Calu3 (cell line): Measurements from ENCODE around the gene EPO. TPM values are rescaled to one million over a fixed set of nuclear protein-coding genes. Genes with fewer than 3 reads are reported as not detected.

Experiments used
- BruUV-seq: library from RNA; stranded (reverse); fragments of 400-500 nt; replicated peaks from 2 replicates; lab custom pipeline; 2021; lab: Mats Ljungman, UMichigan
- CTCF ChIA-PET: fragments of 300-600 bp; sonication (Branson Sonifier 250); formaldehyde crosslinking; loops from one replicate; lab custom pipeline; 2022; ENCODE audit warnings: antibody characterized with exemption; lab: Charles Lee
- DNase-seq: peaks from one replicate; pipeline ENCODE4 v3.0.0; 2022
- H3K27ac Mint-ChIP-seq: one replicate; pipeline ENCODE4 v1.8.0; 2022; ENCODE audit warnings: mixed read lengths; ENCODE audit not compliant: unreplicated experiment
- H3K27me3 Mint-ChIP-seq: one replicate; pipeline ENCODE4 v1.8.0; 2022; ENCODE audit warnings: mixed read lengths; ENCODE audit not compliant: unreplicated experiment
- H3K36me3 Mint-ChIP-seq: one replicate; pipeline ENCODE4 v1.8.0; 2022; ENCODE audit warnings: mild to moderate bottlenecking, moderate library complexity, mixed read lengths; ENCODE audit not compliant: insufficient read depth, unreplicated experiment
- H3K4me1 Mint-ChIP-seq: one replicate; pipeline ENCODE4 v1.8.0; 2022; ENCODE audit warnings: mild to moderate bottlenecking, low read depth, mixed read lengths; ENCODE audit not compliant: unreplicated experiment
- H3K4me3 Mint-ChIP-seq: one replicate; pipeline ENCODE4 v1.8.0; 2022; ENCODE audit warnings: mild to moderate bottlenecking, low read depth, moderate library complexity, mixed read lengths; ENCODE audit not compliant: unreplicated experiment
- H3K9me3 Mint-ChIP-seq: one replicate; pipeline ENCODE4 v1.8.0; 2022; ENCODE audit warnings: low read depth, mixed read lengths; ENCODE audit not compliant: unreplicated experiment
- CTCF ChIP-seq: fragments of 200-600 bp; IDR thresholded peaks from one replicate; pipeline ENCODE4 v1.8.0; 2022; ENCODE audit warnings: antibody characterized with exemption; ENCODE audit not compliant: unreplicated experiment
- intact Hi-C: fragments of 100-400 bp; cut with micrococcal nuclease; formaldehyde crosslinking; loops from one replicate; pipeline ENCODE4 v1.10.0; 2022; ENCODE audit not compliant: unreplicated experiment
- total RNA-seq: library from RNA; stranded (reverse); gene quantifications from 2 replicates; pipeline ENCODE4 v1.2.3, GENCODE V29; 2022

EPO gene
- total RNA-seq, 1 experiment from 2014 or later, result not detected

- no peak for TF ChIP-seq CTCF
- H3K4me3 Mint-ChIP-seq, result peak overlapping the region; percentile 93
- no peaks in the 10 kb centered on the region for H3K9me3 Mint-ChIP-seq
- TSS peak; percentile 16 for BruUV-seq
- H3K36me3 Mint-ChIP-seq, result peaks cover 48% of the 10 kb centered on the region
- intact Hi-C loops, result no loop called here
- H3K27me3 Mint-ChIP-seq, result peaks cover 13% of the 10 kb centered on the region
- DNase-seq, result no peak
- no peaks in the 10 kb centered on the region for H3K4me1 Mint-ChIP-seq
- H3K27ac Mint-ChIP-seq, result peak overlapping the region; percentile 90
- CTCF ChIA-PET, result no interaction called here
These were observed 45.7 kb upstream of the EPO start for GRCh38 chr7:100674411-100675104.

- no peaks in the 10 kb centered on the region for H3K4me1 Mint-ChIP-seq
- peaks cover 13% of the 10 kb centered on the region for H3K27me3 Mint-ChIP-seq
- H3K36me3 Mint-ChIP-seq, result peaks cover 52% of the 10 kb centered on the region
- peak overlapping the region; percentile 93 for H3K4me3 Mint-ChIP-seq
- intact Hi-C loops, result no loop called here
- CTCF ChIA-PET, result no interaction called here
- BruUV-seq, result no TSS peak
- H3K9me3 Mint-ChIP-seq, result no peaks in the 10 kb centered on the region
- peak overlapping the region; percentile 90 for H3K27ac Mint-ChIP-seq
- DNase-seq, result no peak
- TF ChIP-seq CTCF, result no peak
These were observed 45.2 kb upstream of the EPO start for GRCh38 chr7:100675105-100675451.

GRCh38 chr7:100675581-100676350, 44.5 kb upstream of the EPO start:
- H3K36me3 Mint-ChIP-seq, result peaks cover 57% of the 10 kb centered on the region
- H3K27me3 Mint-ChIP-seq, result peaks cover 12% of the 10 kb centered on the region
- TF ChIP-seq CTCF, result no peak
- peak; percentile 33 for DNase-seq
- no peak overlapping the region for H3K27ac Mint-ChIP-seq
- H3K4me1 Mint-ChIP-seq, result no peaks in the 10 kb centered on the region
- peak overlapping the region; percentile 93 for H3K4me3 Mint-ChIP-seq
- CTCF ChIA-PET, result interaction anchor here (0.7 kb wide), 1 partner anchor 211 kb away, joined by 3 read pairs; no protein-coding TSS in a partner anchor
- intact Hi-C loops, result no loop called here
- H3K9me3 Mint-ChIP-seq, result no peaks in the 10 kb centered on the region
- BruUV-seq, result no TSS peak

GRCh38 chr7:100676501-100677306, 43.6 kb upstream of the EPO start:
- Mint-ChIP-seq H3K27me3 (peaks cover 3% of the 10 kb centered on the region), H3K27ac (no peak overlapping the region), H3K36me3 (peaks cover 66% of the 10 kb centered on the region), H3K4me3 (peak overlapping the region; percentile 93), H3K9me3 (no peaks in the 10 kb centered on the region), H3K4me1 (no peaks in the 10 kb centered on the region)
- no peak for TF ChIP-seq CTCF
- DNase-seq, result no peak
- BruUV-seq, result no TSS peak
- intact Hi-C loops, result no loop called here
- CTCF ChIA-PET, result interaction anchor here (0.6 to 0.7 kb wide), 3 partner anchors 178 to 329 kb away, joined by 3 to 4 read pairs (median 3); no protein-coding TSS in a partner anchor
